Brain microvascular endothelial cell (primary cell): Measurements from ENCODE around the gene SWI5.

Experiments
- DNase-seq: peaks from one replicate; pipeline ENCODE4 v3.0.0-alpha.2; 2020
- H3K27ac ChIP-seq: fragments of 250-450 bp; sonication (Bioruptor Pico); 2 replicates; pipeline ENCODE4 v1.5.1; 2020; ENCODE audit warnings: mild to moderate bottlenecking, moderate library complexity
- H3K27me3 ChIP-seq: fragments of 250-450 bp; sonication (Bioruptor Pico); replicated peaks from 2 replicates; pipeline ENCODE4 v1.5.1; 2020; ENCODE audit warnings: mild to moderate bottlenecking
- H3K36me3 ChIP-seq: fragments of 250-450 bp; sonication (Bioruptor Pico); replicated peaks from 2 replicates; pipeline ENCODE4 v1.5.1; 2020; ENCODE audit warnings: mild to moderate bottlenecking
- H3K4me3 ChIP-seq: 2 replicates; pipeline ENCODE4 v1.5.1; 2011; ENCODE audit warnings: low read depth, mild to moderate bottlenecking, control low read depth, low read length, moderate library complexity
- in situ Hi-C: cut with HindIII; loops from 2 replicates; pipeline ENCODE4 v1.10.0; 2017; ENCODE audit warnings: low sequenced_read_pairs, low pct_ligation_motif_present
- TF ChIP-seq, protein P1 (sequence below): IDR thresholded peaks from 2 replicates; pipeline ENCODE4 v1.5.1; 2011; ENCODE audit warnings: low read depth, mild to moderate bottlenecking, moderate library complexity, low read length, control low read depth, inconsistent platforms; ENCODE audit errors: missing control alignments

The SWI5 gene

GRCh38 chr9:128266868-128267590 is 9.0 kb upstream of the SWI5 start:
- Histone ChIP-seq H3K36me3 (peaks cover 68% of the 10 kb centered on the region), H3K27ac (no peak overlapping the region), H3K4me3 (no peak overlapping the region), H3K27me3 (no peaks in the 10 kb centered on the region)
- in situ Hi-C loops = no loop called here
- TF ChIP-seq, protein P1, sequence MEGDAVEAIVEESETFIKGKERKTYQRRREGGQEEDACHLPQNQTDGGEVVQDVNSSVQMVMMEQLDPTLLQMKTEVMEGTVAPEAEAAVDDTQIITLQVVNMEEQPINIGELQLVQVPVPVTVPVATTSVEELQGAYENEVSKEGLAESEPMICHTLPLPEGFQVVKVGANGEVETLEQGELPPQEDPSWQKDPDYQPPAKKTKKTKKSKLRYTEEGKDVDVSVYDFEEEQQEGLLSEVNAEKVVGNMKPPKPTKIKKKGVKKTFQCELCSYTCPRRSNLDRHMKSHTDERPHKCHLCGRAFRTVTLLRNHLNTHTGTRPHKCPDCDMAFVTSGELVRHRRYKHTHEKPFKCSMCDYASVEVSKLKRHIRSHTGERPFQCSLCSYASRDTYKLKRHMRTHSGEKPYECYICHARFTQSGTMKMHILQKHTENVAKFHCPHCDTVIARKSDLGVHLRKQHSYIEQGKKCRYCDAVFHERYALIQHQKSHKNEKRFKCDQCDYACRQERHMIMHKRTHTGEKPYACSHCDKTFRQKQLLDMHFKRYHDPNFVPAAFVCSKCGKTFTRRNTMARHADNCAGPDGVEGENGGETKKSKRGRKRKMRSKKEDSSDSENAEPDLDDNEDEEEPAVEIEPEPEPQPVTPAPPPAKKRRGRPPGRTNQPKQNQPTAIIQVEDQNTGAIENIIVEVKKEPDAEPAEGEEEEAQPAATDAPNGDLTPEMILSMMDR = no peak
- DNase-seq = no peak

DNA sequence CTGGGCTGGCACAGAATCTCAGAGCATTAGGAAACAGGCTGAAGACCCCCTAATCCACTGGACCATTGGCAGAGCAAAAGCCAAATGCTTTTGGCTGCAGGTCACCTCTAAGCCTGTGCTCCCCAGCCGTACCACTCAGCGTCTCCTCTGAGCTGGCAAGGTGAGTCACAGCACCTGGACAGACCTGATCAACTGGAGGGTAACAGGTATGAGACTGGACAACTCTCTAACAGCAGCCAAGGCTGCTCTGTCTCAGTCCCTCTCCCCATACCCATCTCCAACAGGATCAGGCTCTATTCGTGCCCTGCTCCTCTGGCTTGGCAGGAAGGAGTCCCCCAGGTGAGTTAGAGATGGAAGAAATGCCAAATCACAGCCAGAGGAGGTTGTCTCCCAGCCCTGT is 5.0 kb upstream of the SWI5 start:
- H3K27ac ChIP-seq = no peak overlapping the region
- peaks cover 63% of the 10 kb centered on the region for H3K36me3 ChIP-seq
- DNase-seq = no peak
- no peaks in the 10 kb centered on the region for H3K27me3 ChIP-seq
- no peak overlapping the region for H3K4me3 ChIP-seq
- TF ChIP-seq, protein P1 = no peak
- in situ Hi-C loops = no loop called here

GRCh38 chr9:128271512-128271911 is 4.6 kb upstream of the SWI5 start:
- no peaks in the 10 kb centered on the region for H3K27me3 ChIP-seq
- DNase-seq = no peak
- H3K4me3 ChIP-seq = no peak overlapping the region
- in situ Hi-C loops = no loop called here
- peaks cover 59% of the 10 kb centered on the region for H3K36me3 ChIP-seq
- TF ChIP-seq, protein P1 = no peak
- H3K27ac ChIP-seq = no peak overlapping the region

- no peak for DNase-seq
- H3K27me3 ChIP-seq = no peaks in the 10 kb centered on the region
- H3K4me3 ChIP-seq = peak overlapping the region; percentile 95
- peak overlapping the region; percentile 98 for H3K27ac ChIP-seq
- H3K36me3 ChIP-seq = peaks cover 36% of the 10 kb centered on the region
- in situ Hi-C loops = no loop called here
- TF ChIP-seq, protein P1 = no peak
These were observed 1.8 kb upstream of the SWI5 start for GRCh38 chr9:128274245-128274644.

- H3K27me3 ChIP-seq = no peaks in the 10 kb centered on the region
- H3K36me3 ChIP-seq = peaks cover 31% of the 10 kb centered on the region
- TF ChIP-seq, protein P1 = no peak
- DNase-seq = peak; percentile 54
- H3K27ac ChIP-seq = peak within 1 kb of the TSS; percentile 98
- peak within 1 kb of the TSS; percentile 95 for H3K4me3 ChIP-seq
- in situ Hi-C loops = no loop called here
These were observed 673 bp upstream of the SWI5 start, which contains the start of gene GOLGA2 for GRCh38 chr9:128275198-128276007. GOLGA2 (minus strand) TSS chr9:128276007; CDS start chr9:128275976, 31 bp downstream.
